Astrocyte of the spinal cord (primary cell): ENCODE measurements around the gene GKN2.
"Not testable (repeated sequence)": the region's sequence is repeated elsewhere in the genome, so short reads cannot be mapped to it uniquely, and the experiment has no call there.

Experiments used
- DNase-seq: peaks from one replicate; pipeline ENCODE4 v3.0.0; 2011; ENCODE audit warnings: low read depth, low spot score
- H3K4me3 ChIP-seq: 2 replicates; pipeline ENCODE4 v1.5.1; 2011; ENCODE audit warnings: low read depth, mild to moderate bottlenecking, low read length, moderate library complexity
- in situ Hi-C: cut with HindIII; loops from 2 replicates; pipeline ENCODE4 v1.10.0; 2017; ENCODE audit warnings: low sequenced_read_pairs
- TF ChIP-seq, protein P1 (sequence below): IDR thresholded peaks from 2 replicates; pipeline ENCODE4 v1.5.1; 2012; ENCODE audit warnings: low read depth, mild to moderate bottlenecking, low read length, inconsistent platforms

Gene GKN2

GRCh38 chr2:68968221-68968620 is 15.5 kb upstream of the GKN2 start:
- no peak overlapping the region for H3K4me3 ChIP-seq
- in situ Hi-C loops, result no loop called here
- TF ChIP-seq, protein P1, sequence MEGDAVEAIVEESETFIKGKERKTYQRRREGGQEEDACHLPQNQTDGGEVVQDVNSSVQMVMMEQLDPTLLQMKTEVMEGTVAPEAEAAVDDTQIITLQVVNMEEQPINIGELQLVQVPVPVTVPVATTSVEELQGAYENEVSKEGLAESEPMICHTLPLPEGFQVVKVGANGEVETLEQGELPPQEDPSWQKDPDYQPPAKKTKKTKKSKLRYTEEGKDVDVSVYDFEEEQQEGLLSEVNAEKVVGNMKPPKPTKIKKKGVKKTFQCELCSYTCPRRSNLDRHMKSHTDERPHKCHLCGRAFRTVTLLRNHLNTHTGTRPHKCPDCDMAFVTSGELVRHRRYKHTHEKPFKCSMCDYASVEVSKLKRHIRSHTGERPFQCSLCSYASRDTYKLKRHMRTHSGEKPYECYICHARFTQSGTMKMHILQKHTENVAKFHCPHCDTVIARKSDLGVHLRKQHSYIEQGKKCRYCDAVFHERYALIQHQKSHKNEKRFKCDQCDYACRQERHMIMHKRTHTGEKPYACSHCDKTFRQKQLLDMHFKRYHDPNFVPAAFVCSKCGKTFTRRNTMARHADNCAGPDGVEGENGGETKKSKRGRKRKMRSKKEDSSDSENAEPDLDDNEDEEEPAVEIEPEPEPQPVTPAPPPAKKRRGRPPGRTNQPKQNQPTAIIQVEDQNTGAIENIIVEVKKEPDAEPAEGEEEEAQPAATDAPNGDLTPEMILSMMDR, result no peak

GRCh38 chr2:68964282-68964681 is 11.6 kb upstream of the GKN2 start:
- in situ Hi-C loops, result no loop called here
- TF ChIP-seq, protein P1, result no peak
- H3K4me3 ChIP-seq, result no peak overlapping the region
- DNase-seq, result no peak

More at GRCh38 chr2:68968221-68968620, 15.5 kb upstream of the GKN2 start:
- DNase-seq, result no peak

- TF ChIP-seq, protein P1, result no peak
- no peak for DNase-seq
- no peak overlapping the region for H3K4me3 ChIP-seq
- in situ Hi-C loops, result no loop called here
These were observed 8.7 kb upstream of the GKN2 start for GRCh38 chr2:68961380-68961779.

DNA sequence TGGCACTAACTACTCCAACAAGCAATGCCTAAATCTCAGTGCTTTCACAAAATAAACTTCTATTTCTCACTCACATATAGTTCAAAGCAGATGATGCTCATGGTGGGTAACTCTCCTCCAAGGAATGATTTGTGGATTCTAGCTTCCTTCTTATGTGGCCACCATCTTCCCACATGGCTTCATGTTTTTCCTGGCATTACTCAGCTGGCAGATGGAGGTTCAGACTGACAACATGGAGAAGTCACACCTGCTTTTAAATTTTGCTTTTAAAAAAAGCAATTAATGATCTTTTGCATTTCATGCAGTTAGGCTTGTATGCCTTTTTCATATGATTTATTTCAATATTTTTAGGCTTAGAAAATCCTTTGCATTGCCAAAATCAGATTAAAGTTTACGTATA is 6.3 kb upstream of the GKN2 start:
- no peak for DNase-seq
- TF ChIP-seq, protein P1, result no peak
- in situ Hi-C loops, result no loop called here
- no peak overlapping the region for H3K4me3 ChIP-seq

- H3K4me3 ChIP-seq, DNase-seq, in situ Hi-C loops: not testable (repeated sequence)
These were observed 2.7 kb upstream of the GKN2 start for GRCh38 chr2:68955432-68955831.

GRCh38 chr2:68951899-68952298 is 794 bp downstream of the GKN2 start:
- TF ChIP-seq, protein P1, result no peak
- H3K4me3 ChIP-seq, result no peak overlapping the region
- DNase-seq, result no peak
- in situ Hi-C loops, result no loop called here

DNA sequence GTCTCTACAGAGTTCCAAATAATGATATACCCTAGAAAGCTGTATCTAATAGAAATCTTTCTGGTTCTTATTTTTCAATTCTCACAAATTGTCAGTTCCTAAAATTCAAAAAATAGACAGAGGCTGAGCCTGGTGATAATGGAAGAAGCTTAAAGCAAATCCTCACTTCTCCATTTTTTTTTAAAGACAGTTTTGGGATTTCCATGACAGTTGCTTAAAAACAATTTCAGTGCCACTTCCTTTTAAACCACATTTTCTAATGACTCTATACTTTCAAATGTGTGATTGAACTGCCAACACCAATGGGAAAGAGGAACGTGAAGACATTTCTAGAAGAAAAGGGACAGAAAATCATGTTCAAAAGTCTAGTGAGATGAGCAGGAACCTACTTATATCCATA is 4.0 kb downstream of the GKN2 start:
- in situ Hi-C loops, result no loop called here
- H3K4me3 ChIP-seq, result no peak overlapping the region
- TF ChIP-seq, protein P1, result no peak
- no peak for DNase-seq
